Stomach (tissue), 4 donors: ENCODE measurements around the gene CRADD.

Experiments
- POLR2A ChIP-seq, 4 donors: fragments of 450-650 bp; IDR thresholded peaks; one replicate each; pipeline ENCODE4 v1.6.1; 2016; ENCODE audit warnings: antibody characterized with exemption in 4 of 4, control low read depth in 2 of 4, mild to moderate bottlenecking in 1 of 4, moderate library complexity in 1 of 4
- POLR2AphosphoS5 ChIP-seq, 3 donors: sonication (generic); formaldehyde crosslinking; IDR thresholded peaks; one replicate each; pipeline ENCODE4 v1.6.1; 2016; ENCODE audit warnings: antibody characterized with exemption in 3 of 3

GRCh38 chr12:93937812-93938211, 260.6 kb downstream of the CRADD start:
- TF ChIP-seq POLR2AphosphoS5 (IDR thresholded peaks at IDR 0.05) (no peak), POLR2A (IDR thresholded peaks at IDR 0.05) (no peak)
